B cell (primary cell): Measurements from ENCODE around the gene EML1. TPM values are rescaled to one million over a fixed set of nuclear protein-coding genes. Genes with fewer than 3 reads are reported as not detected.

Experiments used
- ATAC-seq: fragments of 200-7000 bp; cut with Tn5 transposase; one replicate; pipeline ENCODE4 v1.10.0; 2021; ENCODE audit warnings: low read depth, mild to moderate bottlenecking, moderate number of reproducible peaks, moderate library complexity
- CTCF ChIA-PET: fragments of 350-600 bp; sonication (Branson Sonifier 250); formaldehyde crosslinking; loops from one replicate; lab custom pipeline; 2021; ENCODE audit warnings: antibody characterized with exemption, inconsistent platforms; lab: Charles Lee
- POLR2A ChIA-PET: fragments of 350-600 bp; sonication (Branson Sonifier 250); formaldehyde crosslinking; loops from one replicate; lab custom pipeline; 2021; ENCODE audit warnings: antibody characterized with exemption; lab: Charles Lee
- DNase-seq: peaks from one replicate; pipeline ENCODE4 v3.0.0; 2013
- H2AFZ ChIP-seq: 2 replicates; pipeline ENCODE4 v1.6.1; 2012; ENCODE audit warnings: mild to moderate bottlenecking, low read depth, low read length; ENCODE audit not compliant: insufficient read depth, poor library complexity, severe bottlenecking
- H3K27ac ChIP-seq, 2 donors: 1 replicate in 1 of 2; 2 replicates in 1 of 2; pipeline ENCODE4 v1.5.1; 2012 to 2013; ENCODE audit warnings: low read length in 2 of 2, mild to moderate bottlenecking in 2 of 2, moderate library complexity in 1 of 2
- H3K27me3 ChIP-seq, 4 experiments: fragments of 200-600 bp in 1 of 4; sonication (generic) in 1 of 4; replicated peaks in 1 of 4; 1 replicate in 2 of 4; 2 replicates in 2 of 4; pipeline versions ENCODE4 v1.6.1 to v1.7.0; 2013 to 2016; ENCODE audit warnings: low read length in 3 of 4, mild to moderate bottlenecking in 2 of 4, mixed read lengths in 1 of 4, moderate library complexity in 1 of 4; ENCODE audit not compliant: insufficient read depth in 4 of 4, control insufficient read depth in 3 of 4; ENCODE audit errors: control extremely low read depth in 1 of 4
- H3K36me3 ChIP-seq, 2 experiments: replicated peaks in 1 of 2; 1 replicate in 1 of 2; 2 replicates in 1 of 2; pipeline versions ENCODE4 v1.6.1 to v1.7.1; 2013; ENCODE audit warnings: low read length in 1 of 2; ENCODE audit not compliant: insufficient read depth in 2 of 2, control insufficient read depth in 1 of 2; ENCODE audit errors: control extremely low read depth in 1 of 2, extremely low read depth in 1 of 2
- H3K4me1 ChIP-seq, 2 donors: fragments of 200-600 bp in 1 of 2; sonication (generic) in 1 of 2; 1 replicate in 1 of 2; 2 replicates in 1 of 2; pipeline versions ENCODE4 v1.5.1 to v1.6.1; 2013 to 2017; ENCODE audit warnings: low read length in 2 of 2; ENCODE audit not compliant: control insufficient read depth in 2 of 2, insufficient read depth in 2 of 2
- H3K4me2 ChIP-seq: replicated peaks from 2 replicates; pipeline ENCODE3; 2012; ENCODE audit warnings: mild to moderate bottlenecking, low read depth, low read length; ENCODE audit not compliant: poor library complexity, severe bottlenecking
- H3K4me3 ChIP-seq, 5 experiments: fragments of 200-600 bp in 1 of 5; sonication (generic) in 1 of 5; 1 replicate in 3 of 5; 2 replicates in 2 of 5; pipeline versions ENCODE4 v1.5.1 to v1.7.0; 2011 to 2016; ENCODE audit warnings: low read length in 4 of 5, mild to moderate bottlenecking in 4 of 5, low read depth in 2 of 5, control low read depth in 1 of 5, moderate library complexity in 1 of 5; ENCODE audit not compliant: insufficient read depth in 1 of 5; ENCODE audit errors: control extremely low read depth in 1 of 5, extremely low read depth in 1 of 5
- H3K79me2 ChIP-seq: fragments of 200-600 bp; sonication (generic); one replicate; pipeline ENCODE4 v1.6.0; 2016; ENCODE audit warnings: low read length; ENCODE audit not compliant: control insufficient read depth, insufficient read depth
- H3K9ac ChIP-seq: fragments of 200-600 bp; sonication (generic); 2 replicates; pipeline ENCODE4 v1.6.1; 2017; ENCODE audit warnings: mild to moderate bottlenecking, low read length, moderate library complexity
- H3K9me3 ChIP-seq, 3 donors: one replicate each; pipeline versions ENCODE4 v1.6.1 to v1.7.1; 2013; ENCODE audit warnings: low read length in 2 of 3; ENCODE audit not compliant: control insufficient read depth in 2 of 3, insufficient read depth in 1 of 3; ENCODE audit errors: control extremely low read depth in 1 of 3
- H4K20me1 ChIP-seq: 2 replicates; pipeline ENCODE4 v1.6.0; 2012; ENCODE audit warnings: mild to moderate bottlenecking, low read length; ENCODE audit not compliant: insufficient read depth, control insufficient read depth, poor library complexity, severe bottlenecking
- H3K27ac Mint-ChIP-seq: one replicate; pipeline ENCODE4 v1.8.0; 2021; ENCODE audit warnings: mixed read lengths
- H3K27me3 Mint-ChIP-seq: one replicate; pipeline ENCODE4 v1.8.0; 2021; ENCODE audit warnings: mixed read lengths
- H3K4me1 Mint-ChIP-seq: one replicate; pipeline ENCODE4 v1.8.0; 2021; ENCODE audit warnings: mixed read lengths
- H3K4me3 Mint-ChIP-seq: one replicate; pipeline ENCODE4 v1.8.0; 2021; ENCODE audit warnings: mixed read lengths
- H3K9me3 Mint-ChIP-seq: one replicate; pipeline ENCODE4 v1.8.0; 2022; ENCODE audit warnings: mixed read lengths; ENCODE audit not compliant: insufficient read depth
- EZH2 ChIP-seq: IDR thresholded peaks from 2 replicates; pipeline ENCODE4 v1.6.1; 2012; ENCODE audit warnings: borderline replicate concordance, low read depth, mild to moderate bottlenecking, moderate library complexity, low read length; ENCODE audit not compliant: insufficient read depth, poor library complexity, severe bottlenecking
- WGBS: methylation state at CpG from one replicate; pipeline ENCODE4 v1.1.5; 2013; ENCODE audit warnings: missing lambda C conversion rate; ENCODE audit not compliant: insufficient coverage; 5-methylcytosine and 5-hydroxymethylcytosine counted together
- intact Hi-C: fragments of 100-400 bp; cut with micrococcal nuclease; formaldehyde crosslinking; loops from one replicate; pipeline ENCODE4 v1.10.0; 2022
- polyA plus RNA-seq: library from polyadenylated mRNA; depleted of rRNA; stranded (reverse); fragments of >200 nt; gene quantifications from 2 replicates; pipeline ENCODE4 v1.2.3, GENCODE V29; 2012
- total RNA-seq, 2 donors: library from RNA; stranded (reverse); fragments of 120-200 nt in 1 of 2; gene quantifications; 1 replicate in 1 of 2; 2 replicates in 1 of 2; pipeline versions ENCODE4 v1.2.3 to v1.2.4, GENCODE V29; 2013 to 2022
- TF ChIP-seq, protein P1 (sequence below): fragments of 200-600 bp; IDR thresholded peaks from one replicate; pipeline ENCODE4 v1.8.0; 2022; ENCODE audit warnings: antibody characterized with exemption, mild to moderate bottlenecking

Gene EML1
- total and polyA plus RNA-seq, 2 donors (not counting 1 experiment from before 2014, with no cell fraction given): not detected

DNA sequence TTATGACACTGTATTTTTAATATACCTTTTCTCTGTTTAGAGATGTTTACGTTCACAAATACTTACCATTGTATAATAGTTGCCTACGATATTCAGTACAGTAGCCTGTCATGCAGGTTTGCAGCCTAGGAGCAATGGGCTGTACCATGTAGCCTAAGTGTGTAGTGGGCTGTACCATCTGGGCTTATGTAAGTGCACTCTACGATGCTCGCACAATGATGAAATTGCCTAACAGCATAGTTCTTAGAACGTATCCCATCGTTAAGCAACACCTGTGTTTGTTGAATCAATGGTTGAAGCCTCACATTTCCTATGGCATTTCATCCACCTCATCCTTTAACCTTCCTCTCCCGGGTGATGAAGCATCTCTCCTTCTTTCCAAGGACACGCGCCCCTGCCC, 12.5 kb upstream of the EML1 start:
- peaks cover 14% of the 10 kb centered on the region for H3K9me3 Mint-ChIP-seq
- intact Hi-C loops: no loop called here
- no peaks in the 10 kb centered on the region for H3K4me1 Mint-ChIP-seq
- H3K9ac ChIP-seq: no peak overlapping the region
- no peaks in the 10 kb centered on the region for H4K20me1 ChIP-seq
- DNase-seq (no peak), ATAC-seq (no peak)
- no peaks in the 10 kb centered on the region for H3K36me3 ChIP-seq
- no peak overlapping the region for H3K27ac Mint-ChIP-seq
- H3K4me2 ChIP-seq: no peak overlapping the region
- H3K27me3 Mint-ChIP-seq: peaks cover 37% of the 10 kb centered on the region
- H3K79me2 ChIP-seq: no peaks in the 10 kb centered on the region
- H3K27ac ChIP-seq: no peak overlapping the region
- H3K27me3 ChIP-seq: peaks cover 0 to 6% (median 0%) of the 10 kb centered on the region in 4 experiments
- no peak overlapping the region for H2AFZ ChIP-seq
- peaks cover 2 to 22% (median 2%) of the 10 kb centered on the region in 3 donors for H3K9me3 ChIP-seq
- WGBS: 83% methylated on average over 5 of the region's 9 CpGs
- no peak overlapping the region for H3K4me3 Mint-ChIP-seq
- POLR2A ChIA-PET: no interaction called here
- CTCF ChIA-PET: no interaction called here
- H3K4me1 ChIP-seq: no peaks in the 10 kb centered on the region
- TF ChIP-seq, protein P1, sequence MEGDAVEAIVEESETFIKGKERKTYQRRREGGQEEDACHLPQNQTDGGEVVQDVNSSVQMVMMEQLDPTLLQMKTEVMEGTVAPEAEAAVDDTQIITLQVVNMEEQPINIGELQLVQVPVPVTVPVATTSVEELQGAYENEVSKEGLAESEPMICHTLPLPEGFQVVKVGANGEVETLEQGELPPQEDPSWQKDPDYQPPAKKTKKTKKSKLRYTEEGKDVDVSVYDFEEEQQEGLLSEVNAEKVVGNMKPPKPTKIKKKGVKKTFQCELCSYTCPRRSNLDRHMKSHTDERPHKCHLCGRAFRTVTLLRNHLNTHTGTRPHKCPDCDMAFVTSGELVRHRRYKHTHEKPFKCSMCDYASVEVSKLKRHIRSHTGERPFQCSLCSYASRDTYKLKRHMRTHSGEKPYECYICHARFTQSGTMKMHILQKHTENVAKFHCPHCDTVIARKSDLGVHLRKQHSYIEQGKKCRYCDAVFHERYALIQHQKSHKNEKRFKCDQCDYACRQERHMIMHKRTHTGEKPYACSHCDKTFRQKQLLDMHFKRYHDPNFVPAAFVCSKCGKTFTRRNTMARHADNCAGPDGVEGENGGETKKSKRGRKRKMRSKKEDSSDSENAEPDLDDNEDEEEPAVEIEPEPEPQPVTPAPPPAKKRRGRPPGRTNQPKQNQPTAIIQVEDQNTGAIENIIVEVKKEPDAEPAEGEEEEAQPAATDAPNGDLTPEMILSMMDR: no peak
- TF ChIP-seq EZH2: no peak
- H3K4me3 ChIP-seq: no peak overlapping the region

DNA sequence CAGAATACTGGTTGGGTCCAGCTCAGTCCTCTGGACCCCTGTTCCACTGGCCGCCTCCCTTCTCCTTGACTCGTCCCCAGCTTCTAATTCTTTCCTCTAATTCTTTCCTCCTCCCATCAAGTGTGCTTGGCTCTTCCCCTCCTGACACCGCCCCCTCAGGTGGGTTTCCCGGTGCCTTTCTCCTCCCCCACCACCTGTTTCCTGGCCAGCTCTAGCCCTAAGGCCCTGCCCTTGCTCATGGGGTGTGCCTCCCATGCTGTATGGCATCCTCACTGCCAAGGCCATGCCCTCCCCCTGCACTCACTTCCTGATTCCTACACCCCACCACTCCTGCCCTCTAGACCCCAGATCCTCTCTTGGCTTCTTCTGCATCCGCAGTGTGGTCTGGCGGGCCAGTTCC, 12.1 kb upstream of the EML1 start:
- Histone ChIP-seq H3K9me3 (peaks cover 2 to 22% (median 2%) of the 10 kb centered on the region in 3 donors), H3K4me2 (no peak overlapping the region), H3K4me3 (no peak overlapping the region), H3K4me1 (no peaks in the 10 kb centered on the region), H3K27ac (no peak overlapping the region), H2AFZ (no peak overlapping the region), H3K9ac (no peak overlapping the region), H3K36me3 (no peaks in the 10 kb centered on the region), H3K79me2 (no peaks in the 10 kb centered on the region), H3K27me3 (peaks cover 0 to 6% (median 0%) of the 10 kb centered on the region in 4 experiments), H4K20me1 (no peaks in the 10 kb centered on the region)
- no peak for TF ChIP-seq EZH2
- Mint-ChIP-seq H3K27me3 (peaks cover 39% of the 10 kb centered on the region), H3K9me3 (peaks cover 14% of the 10 kb centered on the region), H3K27ac (no peak overlapping the region), H3K4me3 (no peak overlapping the region), H3K4me1 (no peaks in the 10 kb centered on the region)
- ATAC-seq (no peak), DNase-seq (no peak)
- ChIA-PET CTCF (no interaction called here), POLR2A (no interaction called here)
- intact Hi-C loops: no loop called here
- 83% methylated on average over 6 of the region's 6 CpGs for WGBS
